ENCODE measurements around the gene AXIN1.
"Not testable (repeated sequence)": the region's sequence is repeated elsewhere in the genome, so short reads cannot be mapped to it uniquely, and the experiment has no call there.

Gene AXIN1

GRCh38 chr16:352547-353403, at the start of gene AXIN1:
AXIN1 (minus strand) TSS chr16:352723; CDS start chr16:347025, 5,698 bp downstream.
- DNase-seq: peak; percentile 100

GRCh38 chr16:401468-402348, 49.2 kb upstream of the AXIN1 start, which contains the start of gene DECR2:
DECR2 (plus strand) TSS chr16:401885; CDS start chr16:401964, 79 bp downstream.
- peak; percentile 96 for DNase-seq

GRCh38 chr16:400061-400591, 47.6 kb upstream of the AXIN1 start:
- DNase-seq: peak; percentile 25

GRCh38 chr16:399340-400019, 47.0 kb upstream of the AXIN1 start:
- no peak for DNase-seq

GRCh38 chr16:398561-399339, 46.2 kb upstream of the AXIN1 start:
- no peak for DNase-seq

GRCh38 chr16:397736-398332, 45.3 kb upstream of the AXIN1 start:
- peak; percentile 56 for DNase-seq

GRCh38 chr16:397135-397661, 44.7 kb upstream of the AXIN1 start, which contains the start of gene NME4:
NME4 (plus strand) TSS chr16:397199; CDS start chr16:397223, 24 bp downstream.
- peak; percentile 85 for DNase-seq

GRCh38 chr16:396605-397004, 44.1 kb upstream of the AXIN1 start:
- DNase-seq: peak; percentile 86

GRCh38 chr16:396199-396598, 43.7 kb upstream of the AXIN1 start:
- DNase-seq: peak; percentile 79

- no peak for DNase-seq
Observed at GRCh38 chr16:392450-393030, 40.0 kb upstream of the AXIN1 start.

- peak; percentile 78 for DNase-seq
Observed at GRCh38 chr16:391885-392335, 39.4 kb upstream of the AXIN1 start.

- no peak for DNase-seq
Observed at GRCh38 chr16:389352-389751, 36.8 kb upstream of the AXIN1 start.

GRCh38 chr16:387761-388666, 35.5 kb upstream of the AXIN1 start:
- DNase-seq: not testable (repeated sequence)

- no peak for DNase-seq
Observed at GRCh38 chr16:386641-387156, 34.2 kb upstream of the AXIN1 start.

- peak; percentile 67 for DNase-seq
Observed at GRCh38 chr16:383326-384051, 31.0 kb upstream of the AXIN1 start.

GRCh38 chr16:381789-382717, 29.5 kb upstream of the AXIN1 start, which contains the start of gene PGAP6:
PGAP6 (minus strand) TSS chr16:381978; CDS start chr16:381821, 157 bp downstream.
- DNase-seq: peak; percentile 89
